Measurements from ENCODE around the gene TPRG1.

- TF ChIP-seq CTCF (IDR thresholded peaks at IDR 0.05; ENCODE audit: poor library complexity) (no peak), EZH2 (IDR thresholded peaks at IDR 0.05; ENCODE audit: borderline replicate concordance) (no peak), EZH2phosphoT487 (IDR thresholded peaks at IDR 0.05; ENCODE audit: low read depth, severe bottlenecking, unreplicated experiment) (no peak)
Observed at GRCh38 chr3:189202106-189202505, 30.3 kb downstream of the TPRG1 start.

Measured in hepatocyte (in vitro differentiated cells).